ENCODE results near the gene IKBIP. TPM values are rescaled to one million over a fixed set of nuclear protein-coding genes. Genes with fewer than 3 reads are reported as not detected.

Gene IKBIP, protein sequence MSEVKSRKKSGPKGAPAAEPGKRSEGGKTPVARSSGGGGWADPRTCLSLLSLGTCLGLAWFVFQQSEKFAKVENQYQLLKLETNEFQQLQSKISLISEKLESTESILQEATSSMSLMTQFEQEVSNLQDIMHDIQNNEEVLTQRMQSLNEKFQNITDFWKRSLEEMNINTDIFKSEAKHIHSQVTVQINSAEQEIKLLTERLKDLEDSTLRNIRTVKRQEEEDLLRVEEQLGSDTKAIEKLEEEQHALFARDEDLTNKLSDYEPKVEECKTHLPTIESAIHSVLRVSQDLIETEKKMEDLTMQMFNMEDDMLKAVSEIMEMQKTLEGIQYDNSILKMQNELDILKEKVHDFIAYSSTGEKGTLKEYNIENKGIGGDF
- 0.11 and 1.2 TPM in 2 replicates for polyA plus RNA-seq

DNA sequence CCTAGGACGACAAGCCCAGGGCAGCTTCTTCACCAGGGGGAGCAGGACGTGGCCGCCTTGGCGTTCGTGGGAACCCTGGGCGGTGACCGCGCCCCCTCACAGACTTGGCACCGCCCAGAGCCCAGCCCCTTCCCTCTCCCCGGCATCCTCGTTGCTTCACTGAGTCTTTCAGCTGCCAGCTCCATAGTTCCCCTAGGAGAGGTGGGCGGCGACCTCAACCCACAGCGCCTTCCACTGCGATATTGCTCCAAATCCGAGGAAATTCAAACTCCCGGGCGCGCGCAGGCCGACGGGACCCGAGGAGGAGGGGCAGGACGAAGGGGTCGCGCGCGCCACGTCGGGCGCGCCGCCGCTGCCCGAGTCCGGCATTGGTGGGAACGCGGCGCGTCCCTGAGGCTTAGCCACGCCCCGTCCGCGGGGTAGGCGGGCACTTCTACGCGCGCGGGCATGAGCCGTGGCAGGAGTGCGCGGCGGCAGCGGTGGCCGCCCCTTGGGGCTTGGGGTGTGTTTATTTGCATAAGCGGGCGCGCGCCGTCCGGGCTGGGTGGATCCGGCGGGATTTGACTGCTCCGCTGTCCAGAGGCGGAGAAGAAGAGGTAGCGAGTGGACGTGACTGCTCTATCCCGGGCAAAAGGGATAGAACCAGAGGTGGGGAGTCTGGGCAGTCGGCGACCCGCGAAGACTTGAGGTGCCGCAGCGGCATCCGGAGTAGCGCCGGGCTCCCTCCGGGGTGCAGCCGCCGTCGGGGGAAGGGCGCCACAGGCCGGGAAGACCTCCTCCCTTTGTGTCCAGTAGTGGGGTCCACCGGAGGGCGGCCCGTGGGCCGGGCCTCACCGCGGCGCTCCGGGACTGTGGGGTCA is at the start of gene IKBIP, which contains the start of gene APAF1:
IKBIP (minus strand) TSS at position 77 of the 860 bp plus-strand sequence. CDS start 87 bp downstream, outside the sequence.
APAF1 (plus strand) TSS at position 579 of the 860 bp plus-strand sequence. CDS start 3,070 bp downstream, outside the sequence.

DNA sequence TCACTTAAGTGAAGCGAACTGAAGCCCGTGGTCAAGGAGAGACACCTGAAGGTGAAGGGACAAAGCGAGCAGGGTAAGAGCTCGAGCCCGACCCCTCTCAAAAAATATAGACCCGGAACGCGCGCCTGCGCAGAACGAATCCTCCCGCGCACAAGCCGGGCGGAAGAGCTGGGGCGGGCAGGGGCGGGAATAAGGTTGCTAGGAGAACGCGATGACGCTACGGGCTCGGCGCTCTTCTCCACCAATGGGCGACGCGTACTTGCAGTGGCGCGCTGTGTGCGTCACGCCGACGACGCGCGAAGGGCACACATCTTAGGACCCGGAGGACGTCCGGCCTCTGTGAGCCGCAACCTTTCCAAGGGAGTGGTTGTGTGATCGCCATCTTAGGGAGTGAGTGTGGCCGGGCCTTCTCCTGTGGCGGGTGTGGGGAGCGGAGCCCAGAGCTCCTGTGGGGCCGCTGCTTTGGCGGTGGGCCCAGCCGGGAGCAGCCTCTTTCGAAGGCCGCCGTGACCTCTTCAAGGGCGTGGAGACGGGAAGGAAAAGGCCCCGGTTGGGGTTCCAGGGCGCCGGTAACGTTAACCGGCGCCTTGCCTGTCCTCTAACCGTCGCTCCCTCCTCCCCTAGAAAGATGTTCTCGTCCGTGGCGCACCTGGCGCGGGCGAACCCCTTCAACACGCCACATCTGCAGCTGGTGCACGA is 51.1 kb downstream of the IKBIP start, which contains the start of gene SLC25A3:
SLC25A3 (plus strand) TSS at position 336 of the 699 bp plus-strand sequence; CDS start at position 629, 293 bp downstream.

Other genes starting within 250 kb of the IKBIP start
- gene TMPO, start 129.2 kb downstream of the IKBIP start, polyA plus RNA-seq: 6.4 and 8.0 TPM in 2 replicates
- gene SLC25A3, start 51.1 kb downstream of the IKBIP start, polyA plus RNA-seq: 481 and 534 TPM in 2 replicates
- gene APAF1, start 502 bp upstream of the IKBIP start, polyA plus RNA-seq: 3.5 and 12.4 TPM in 2 replicates

All from Purkinje cell (primary cell).